ENCODE data around the gene PNLDC1.
"Not testable (repeated sequence)": the region's sequence is repeated elsewhere in the genome, so short reads cannot be mapped to it uniquely, and the experiment has no call there.

PNLDC1 gene

DNA sequence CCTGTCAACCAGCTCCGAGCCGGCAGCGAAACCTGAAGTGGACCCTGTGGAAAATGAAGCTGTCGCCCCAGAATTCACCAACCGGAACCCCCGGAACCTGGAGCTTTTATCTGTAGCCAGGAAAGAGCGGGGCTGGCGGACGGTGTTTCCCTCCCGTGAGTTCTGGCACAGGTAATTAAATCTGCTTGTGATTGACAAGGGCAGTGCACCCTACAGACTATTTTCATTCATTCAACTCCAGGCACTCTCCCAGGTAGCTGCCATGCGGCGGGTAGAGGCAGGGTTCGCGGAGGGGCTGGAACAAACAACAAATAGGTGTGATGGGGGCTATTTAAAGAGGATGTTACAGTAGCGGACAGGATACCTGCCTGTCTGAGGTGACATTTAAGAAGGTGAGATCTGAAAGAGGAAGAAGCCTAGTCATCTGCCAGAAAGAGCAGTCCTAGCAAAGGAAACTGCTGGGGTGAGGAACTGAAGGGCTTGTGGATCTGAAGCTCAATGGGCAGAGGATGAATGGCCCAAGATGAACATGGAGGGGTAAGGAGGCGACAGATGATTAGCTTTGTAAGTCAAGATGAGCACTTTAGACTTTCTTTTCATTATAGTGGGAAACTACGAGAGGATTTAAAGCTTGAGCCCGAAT is 9.0 kb upstream of the PNLDC1 start:
- no peak for DNase-seq (ENCODE audit: low read depth)
- H3K4me3 ChIP-seq (ENCODE audit: control insufficient read depth, low read depth, low read length), result peak overlapping the region; percentile 69
- TF ChIP-seq, protein P1, sequence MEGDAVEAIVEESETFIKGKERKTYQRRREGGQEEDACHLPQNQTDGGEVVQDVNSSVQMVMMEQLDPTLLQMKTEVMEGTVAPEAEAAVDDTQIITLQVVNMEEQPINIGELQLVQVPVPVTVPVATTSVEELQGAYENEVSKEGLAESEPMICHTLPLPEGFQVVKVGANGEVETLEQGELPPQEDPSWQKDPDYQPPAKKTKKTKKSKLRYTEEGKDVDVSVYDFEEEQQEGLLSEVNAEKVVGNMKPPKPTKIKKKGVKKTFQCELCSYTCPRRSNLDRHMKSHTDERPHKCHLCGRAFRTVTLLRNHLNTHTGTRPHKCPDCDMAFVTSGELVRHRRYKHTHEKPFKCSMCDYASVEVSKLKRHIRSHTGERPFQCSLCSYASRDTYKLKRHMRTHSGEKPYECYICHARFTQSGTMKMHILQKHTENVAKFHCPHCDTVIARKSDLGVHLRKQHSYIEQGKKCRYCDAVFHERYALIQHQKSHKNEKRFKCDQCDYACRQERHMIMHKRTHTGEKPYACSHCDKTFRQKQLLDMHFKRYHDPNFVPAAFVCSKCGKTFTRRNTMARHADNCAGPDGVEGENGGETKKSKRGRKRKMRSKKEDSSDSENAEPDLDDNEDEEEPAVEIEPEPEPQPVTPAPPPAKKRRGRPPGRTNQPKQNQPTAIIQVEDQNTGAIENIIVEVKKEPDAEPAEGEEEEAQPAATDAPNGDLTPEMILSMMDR (IDR thresholded peaks at IDR 0.05; ENCODE audit: control insufficient read depth, insufficient read depth, low read depth, low read length, missing control alignments), result no peak

DNA sequence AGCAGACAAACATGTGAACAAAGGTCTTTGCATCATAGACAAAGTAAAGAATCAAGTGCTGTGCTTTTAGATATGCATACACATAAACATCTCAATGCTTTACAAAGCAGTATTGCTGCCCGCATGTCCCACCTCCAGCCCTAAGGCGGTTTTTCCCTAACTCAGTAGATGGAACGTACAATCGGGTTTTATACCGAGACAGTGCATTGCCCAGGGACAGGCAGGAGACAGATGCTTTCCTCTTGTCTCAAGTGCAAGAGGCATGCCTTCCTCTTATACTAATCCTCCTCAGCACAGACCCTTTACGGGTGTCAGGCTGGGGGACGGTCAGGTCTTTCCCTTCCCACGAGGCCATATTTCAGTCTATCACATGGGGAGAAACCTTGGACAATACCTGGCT is 5.1 kb upstream of the PNLDC1 start:
- H3K4me3 ChIP-seq (ENCODE audit: control insufficient read depth, low read depth, low read length); DNase-seq (ENCODE audit: low read depth): not testable (repeated sequence)

DNA sequence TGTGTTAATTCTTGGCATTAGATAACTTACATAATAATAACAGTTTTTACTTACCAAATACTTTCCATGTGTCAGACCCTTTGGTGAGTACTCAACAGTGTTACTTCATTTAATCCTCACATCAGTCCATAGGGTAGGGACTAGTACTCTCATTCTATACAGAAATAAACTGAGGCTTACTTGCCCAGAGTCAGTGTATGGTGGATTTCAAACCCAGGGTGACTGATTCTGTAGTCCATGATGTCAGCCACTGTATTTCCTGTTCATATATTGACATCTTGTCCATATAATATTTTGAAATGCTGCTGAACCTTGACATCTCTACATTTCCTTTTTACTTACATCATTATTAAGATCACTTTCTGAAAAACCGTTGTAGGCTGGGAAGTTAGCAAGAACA is 2.5 kb upstream of the PNLDC1 start:
- no peak overlapping the region for H3K4me3 ChIP-seq (ENCODE audit: control insufficient read depth, low read depth, low read length)
- DNase-seq (ENCODE audit: low read depth), result no peak
- TF ChIP-seq, protein P1 (IDR thresholded peaks at IDR 0.05; ENCODE audit: control insufficient read depth, insufficient read depth, low read depth, low read length, missing control alignments), result no peak

DNA sequence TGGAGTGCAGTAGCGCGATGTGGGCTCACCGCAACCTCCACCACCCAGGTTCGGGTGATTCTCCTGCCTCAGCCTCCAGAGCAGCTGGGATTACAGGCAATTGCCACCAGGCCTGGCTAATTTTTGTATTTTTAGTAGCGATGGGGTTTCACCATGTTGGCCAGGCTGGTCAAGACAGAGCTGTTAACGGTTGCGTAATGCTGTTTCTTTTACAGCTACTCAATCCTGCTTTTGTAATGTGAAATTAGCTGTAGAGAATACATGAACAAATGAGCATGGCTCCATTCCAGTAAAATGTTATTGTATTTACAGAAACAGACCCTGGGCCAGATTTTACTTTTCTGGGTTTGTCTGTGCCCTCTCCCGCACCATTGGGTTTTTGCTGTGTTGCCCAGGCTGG is 1.9 kb downstream of the PNLDC1 start:
- DNase-seq (ENCODE audit: low read depth), result no peak
- H3K4me3 ChIP-seq (ENCODE audit: control insufficient read depth, low read depth, low read length), result no peak overlapping the region
- TF ChIP-seq, protein P1 (IDR thresholded peaks at IDR 0.05; ENCODE audit: control insufficient read depth, insufficient read depth, low read depth, low read length, missing control alignments), result no peak

DNA sequence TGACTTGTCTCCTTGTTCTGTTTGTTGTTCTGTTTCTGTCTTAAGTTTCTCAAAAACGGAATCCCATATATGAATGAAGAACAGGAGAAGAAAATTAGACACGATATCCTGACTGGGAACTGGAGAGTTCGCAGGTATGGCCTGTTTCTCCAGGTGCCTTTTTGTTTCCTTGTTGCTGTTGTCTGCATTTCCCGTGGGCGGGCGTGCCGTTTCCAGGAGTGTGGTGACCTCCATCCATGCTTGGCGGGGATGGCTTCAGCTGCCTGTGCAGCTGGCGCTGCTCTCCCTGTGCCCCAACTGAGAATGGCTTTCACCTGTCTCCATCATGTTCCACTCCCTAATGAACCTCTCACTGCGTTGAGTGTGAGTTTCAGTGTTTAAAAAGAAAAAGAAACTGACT is 4.4 kb downstream of the PNLDC1 start:
- no peak for DNase-seq (ENCODE audit: low read depth)
- TF ChIP-seq, protein P1 (IDR thresholded peaks at IDR 0.05; ENCODE audit: control insufficient read depth, insufficient read depth, low read depth, low read length, missing control alignments), result no peak
- H3K4me3 ChIP-seq (ENCODE audit: control insufficient read depth, low read depth, low read length), result no peak overlapping the region

DNA sequence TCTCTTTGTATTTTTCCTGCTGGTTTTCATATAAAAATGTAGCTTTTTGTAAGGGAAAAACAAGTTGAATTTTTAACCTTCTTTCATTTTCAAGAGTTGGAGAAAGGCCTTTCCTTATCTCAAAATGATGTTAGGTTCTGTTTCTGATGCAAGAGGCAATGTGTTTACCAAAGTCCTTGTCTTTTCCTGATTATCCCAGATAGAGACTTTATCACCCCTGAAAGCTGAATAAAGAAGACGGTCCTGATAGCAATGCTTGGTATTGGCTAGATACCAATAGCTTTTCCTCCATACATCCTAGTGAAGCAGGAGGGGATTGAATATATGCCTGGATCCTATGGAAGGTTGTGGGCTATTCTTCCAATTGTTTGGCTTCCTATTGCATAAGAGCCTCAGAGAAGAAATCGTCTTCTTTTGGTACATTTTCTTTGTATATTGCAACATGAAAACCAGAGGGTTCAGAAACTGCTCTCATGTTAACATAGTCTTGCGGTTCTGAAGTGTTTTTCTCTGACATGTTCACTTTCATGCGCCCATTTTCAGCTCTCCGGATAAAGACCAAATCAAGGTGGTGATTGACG is 5.5 kb downstream of the PNLDC1 start:
- no peak for DNase-seq (ENCODE audit: low read depth)
- TF ChIP-seq, protein P1 (IDR thresholded peaks at IDR 0.05; ENCODE audit: control insufficient read depth, insufficient read depth, low read depth, low read length, missing control alignments), result no peak

DNA sequence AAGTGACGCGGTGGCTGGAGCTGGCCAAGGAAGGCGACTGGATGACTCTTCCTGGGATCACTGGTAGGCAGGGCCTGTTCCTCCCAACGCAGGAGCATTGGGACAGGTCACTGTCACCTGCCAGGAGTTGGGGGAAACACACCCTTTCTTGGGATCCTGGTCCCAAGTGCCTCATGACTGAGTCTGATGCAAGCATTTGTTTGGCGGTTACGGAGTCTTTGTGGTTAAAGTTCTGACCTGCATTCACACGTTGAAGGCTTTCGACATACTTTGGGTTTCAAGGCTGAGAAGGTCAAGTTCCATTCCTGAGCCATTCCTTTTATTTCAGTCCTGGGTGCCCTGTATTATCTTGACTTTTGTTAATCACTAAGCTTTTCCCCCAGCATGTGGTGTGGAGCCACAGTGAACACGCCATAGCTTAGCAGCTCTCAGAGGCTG is 6.0 kb downstream of the PNLDC1 start:
- no peak for DNase-seq (ENCODE audit: low read depth)
- H3K4me3 ChIP-seq (ENCODE audit: control insufficient read depth, low read depth, low read length), result no peak overlapping the region
- TF ChIP-seq, protein P1 (IDR thresholded peaks at IDR 0.05; ENCODE audit: control insufficient read depth, insufficient read depth, low read depth, low read length, missing control alignments), result no peak

More for the DNA sequence above, 5.5 kb downstream of the PNLDC1 start:
- H3K4me3 ChIP-seq (ENCODE audit: control insufficient read depth, low read depth, low read length), result no peak overlapping the region
